D721Med (cell line): Measurements from ENCODE around the gene ANXA9.

Experiments
- DNase-seq: peaks from one replicate; pipeline ENCODE4 v3.0.0; 2011; ENCODE audit warnings: low spot score; ENCODE audit not compliant: insufficient read length
- FAIRE-seq: peaks from 2 replicates; lab custom pipeline; 2011; peaks lifted over from hg19 to GRCh38; lab: Jason Lieb, UNC
- CTCF ChIP-seq: IDR thresholded peaks from 2 replicates; pipeline ENCODE4 v1.5.1; 2012; ENCODE audit warnings: mild to moderate bottlenecking, control low read depth; ENCODE audit not compliant: insufficient read depth; ENCODE audit errors: missing control alignments

Gene ANXA9

GRCh38 chr1:150969626-150970025, 12.5 kb upstream of the ANXA9 start:
- no peak for FAIRE-seq
- DNase-seq = no peak
- no peak for TF ChIP-seq CTCF

DNA sequence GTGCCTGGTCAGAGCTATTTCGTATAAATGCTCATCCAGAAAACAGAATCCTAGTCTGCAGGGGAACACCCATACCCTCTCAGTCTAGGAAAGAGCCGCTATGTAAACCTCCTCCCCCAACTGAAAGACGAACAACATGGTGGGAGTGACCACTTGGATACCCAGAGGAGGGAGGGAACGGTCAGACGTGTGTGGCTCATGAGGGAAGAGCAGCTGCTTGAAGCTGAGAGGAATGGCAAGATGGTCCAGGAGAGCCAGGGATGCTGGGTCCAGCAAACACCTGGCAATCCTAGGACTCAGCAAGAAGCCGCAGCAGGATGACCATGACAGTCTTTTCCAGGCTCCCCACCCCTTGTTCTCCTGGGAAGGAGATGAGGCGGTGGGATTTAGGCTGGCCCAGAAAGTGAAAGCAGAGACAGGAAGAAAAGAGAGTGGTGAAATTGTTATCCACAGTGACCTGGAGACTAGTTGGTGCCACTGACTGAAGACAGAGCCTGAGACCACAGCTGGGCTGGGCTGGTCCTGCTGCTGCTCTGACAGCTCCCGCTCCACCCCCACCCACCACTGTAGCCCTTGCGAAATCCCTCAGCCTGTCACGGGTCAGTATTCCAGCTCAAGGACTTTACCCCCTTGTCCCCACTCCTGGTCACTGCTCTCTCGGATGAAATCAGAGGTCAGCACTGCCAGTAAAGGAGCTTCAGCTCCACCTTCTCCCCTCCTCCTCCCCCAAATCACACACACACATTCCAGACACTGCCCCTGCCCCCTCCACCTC, 11.1 kb upstream of the ANXA9 start:
- no peak for TF ChIP-seq CTCF
- DNase-seq (no peak), FAIRE-seq (no peak)

DNA sequence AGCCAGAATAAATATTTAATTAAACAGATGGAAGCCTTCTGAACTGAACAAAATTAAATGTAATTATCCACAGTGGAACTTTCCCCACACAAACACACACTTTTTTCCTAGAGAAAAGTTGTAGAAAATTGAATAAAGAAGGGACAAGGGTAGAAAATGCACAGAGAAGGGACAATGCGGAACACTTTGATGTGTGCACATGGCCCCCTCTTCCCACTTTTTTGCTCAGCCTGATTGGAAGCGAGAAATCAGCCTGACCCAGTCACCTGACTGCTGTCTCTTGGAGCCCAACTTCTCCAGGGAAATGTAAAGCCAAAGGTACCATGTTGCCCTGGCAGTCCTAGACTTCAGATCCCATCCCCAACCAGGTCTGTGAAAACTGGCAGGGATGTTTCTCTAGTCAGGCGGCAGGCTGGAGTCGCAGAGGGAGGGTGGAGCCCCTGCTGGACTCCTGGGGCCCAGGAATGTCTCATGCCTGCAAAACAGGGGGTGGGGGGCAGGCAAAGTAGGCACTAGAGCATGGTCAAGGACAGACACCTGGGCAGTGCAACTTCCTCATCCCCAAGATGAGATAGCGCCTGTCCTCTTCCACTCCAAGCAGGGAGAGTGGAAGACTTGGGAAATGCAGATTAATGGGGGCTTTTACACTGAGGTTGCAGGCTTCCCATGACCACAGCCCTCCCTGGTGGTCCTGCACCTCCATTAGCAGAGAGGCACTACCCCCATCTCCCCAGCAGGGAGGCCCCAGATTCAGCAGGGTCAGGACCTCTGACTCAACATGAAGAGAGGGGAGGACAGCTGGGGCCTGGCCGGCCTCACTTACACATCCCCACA, 10.3 kb upstream of the ANXA9 start:
- DNase-seq (no peak), FAIRE-seq (no peak)
- no peak for TF ChIP-seq CTCF

DNA sequence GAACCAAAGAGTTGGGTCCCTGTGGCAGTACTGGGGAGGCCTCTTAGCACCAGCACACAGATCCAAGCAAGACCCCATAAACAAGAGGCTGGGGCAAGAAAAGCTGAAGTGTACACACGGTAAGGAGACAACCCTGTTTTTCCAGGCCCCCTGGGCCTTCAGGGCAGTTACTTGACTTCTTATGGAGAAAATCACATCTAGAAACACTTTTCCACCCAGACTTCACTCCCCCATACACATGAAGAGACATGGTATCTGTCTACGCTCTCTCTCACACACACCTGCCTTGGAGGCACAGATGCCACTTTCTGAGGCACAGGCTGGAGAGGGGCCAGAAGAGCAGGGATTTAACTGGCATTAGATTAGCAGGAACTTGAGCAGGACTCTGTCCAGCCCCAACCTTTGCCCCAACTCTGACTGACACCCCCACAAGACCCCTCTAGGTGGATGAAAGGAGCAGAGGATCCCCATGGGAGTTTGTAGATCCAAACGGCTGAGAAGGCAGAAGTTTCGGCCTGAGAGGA, 9.6 kb upstream of the ANXA9 start:
- TF ChIP-seq CTCF = no peak
- FAIRE-seq (no peak), DNase-seq (no peak)

DNA sequence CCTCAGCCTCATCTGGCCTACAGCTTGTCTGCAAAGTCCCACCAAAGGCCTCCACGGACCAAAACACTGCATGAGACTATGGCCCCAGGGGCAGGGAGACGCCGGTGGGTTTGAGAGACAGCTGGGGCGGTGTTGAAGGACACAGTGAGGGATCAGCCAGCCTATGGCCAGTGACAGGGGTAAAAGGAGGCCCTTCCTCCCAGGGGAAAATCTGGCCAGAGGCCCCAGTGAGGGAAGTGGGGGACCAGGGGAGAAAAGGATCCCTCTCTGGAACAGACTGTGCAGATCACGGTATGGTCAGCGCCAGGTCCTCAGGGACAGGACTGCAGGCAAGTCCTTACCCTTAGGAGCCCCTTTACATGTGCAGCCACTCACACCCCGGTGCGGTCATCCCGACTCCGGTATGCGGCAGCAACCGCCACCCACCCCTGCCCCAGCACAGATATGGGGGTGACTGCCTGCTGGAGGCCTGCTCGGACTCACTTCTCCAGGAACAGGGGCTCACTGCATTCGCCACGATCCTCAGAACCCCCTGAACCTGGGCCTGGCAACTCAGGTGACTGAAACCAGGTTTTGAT, 8.7 kb upstream of the ANXA9 start:
- no peak for DNase-seq
- no peak for FAIRE-seq
- TF ChIP-seq CTCF = no peak

DNA sequence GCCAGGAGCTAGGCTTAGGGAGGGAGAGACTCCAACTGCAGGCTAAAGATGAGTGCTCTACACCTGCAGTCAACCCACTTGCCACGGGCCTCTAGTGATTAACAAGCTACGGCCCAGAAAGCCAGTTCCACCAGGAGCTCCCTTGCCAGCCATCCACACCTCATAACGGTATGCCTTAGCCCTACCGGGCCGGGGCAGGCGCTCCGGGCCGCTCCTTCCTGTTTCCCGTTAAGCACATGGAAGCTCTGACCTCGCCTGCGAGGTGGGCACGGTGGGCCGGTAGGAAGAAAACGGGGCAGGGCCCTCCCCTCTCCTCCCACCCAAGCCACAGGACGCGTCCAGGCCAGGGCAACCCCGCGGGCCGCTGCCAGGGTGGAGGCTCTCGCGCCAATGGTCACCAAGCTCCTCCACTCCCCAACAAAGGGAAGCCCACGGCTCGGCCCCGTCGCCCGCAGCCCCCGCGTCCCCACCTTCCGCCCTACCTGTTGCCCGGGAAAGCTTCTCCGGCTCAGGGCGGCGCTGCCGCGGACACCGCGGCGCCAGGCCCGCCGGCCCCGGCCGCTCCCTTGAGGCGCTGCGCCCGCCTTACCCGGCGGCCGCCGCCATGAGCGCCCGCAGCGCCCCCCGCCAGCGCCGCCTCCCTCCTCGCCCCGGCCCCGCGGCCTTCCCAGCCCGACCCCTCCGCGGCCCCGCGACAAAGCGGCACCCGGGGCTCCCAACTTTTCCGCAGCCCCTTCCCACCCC, 8.1 kb upstream of the ANXA9 start:
- no peak for DNase-seq

More for the DNA sequence above, 8.1 kb upstream of the ANXA9 start:
- no peak for TF ChIP-seq CTCF
- FAIRE-seq = no peak
